G401.6 (cell line): Measurements from ENCODE around the gene WASHC2C.
"Not testable (repeated sequence)": the region's sequence is repeated elsewhere in the genome, so short reads cannot be mapped to it uniquely, and the experiment has no call there.

ENCODE experiments used
- FAIRE-seq: peaks from 2 replicates; lab custom pipeline; 2012; peaks lifted over from hg19 to GRCh38; lab: Jason Lieb, UNC

WASHC2C gene

GRCh38 chr10:45763037-45763436 is 36.0 kb downstream of the WASHC2C start:
- FAIRE-seq = not testable (repeated sequence)

GRCh38 chr10:45768334-45768733 is 41.3 kb downstream of the WASHC2C start:
- not testable (repeated sequence) for FAIRE-seq

GRCh38 chr10:45771757-45772461 is 44.8 kb downstream of the WASHC2C start:
- FAIRE-seq = not testable (repeated sequence)

GRCh38 chr10:45786217-45786616 is 59.2 kb downstream of the WASHC2C start:
- not testable (repeated sequence) for FAIRE-seq

GRCh38 chr10:45787212-45787741 is 60.2 kb downstream of the WASHC2C start:
- not testable (repeated sequence) for FAIRE-seq

- not testable (repeated sequence) for FAIRE-seq
Measured at GRCh38 chr10:45789991-45790390, 62.9 kb downstream of the WASHC2C start.

- FAIRE-seq = not testable (repeated sequence)
Measured at GRCh38 chr10:45790694-45791426, 63.8 kb downstream of the WASHC2C start.

GRCh38 chr10:45794761-45795160 is 67.7 kb downstream of the WASHC2C start:
- not testable (repeated sequence) for FAIRE-seq

GRCh38 chr10:45803060-45804010 is 76.3 kb downstream of the WASHC2C start:
- not testable (repeated sequence) for FAIRE-seq

GRCh38 chr10:45804996-45805395 is 77.9 kb downstream of the WASHC2C start:
- FAIRE-seq = not testable (repeated sequence)

- no peak for FAIRE-seq
Measured at GRCh38 chr10:45809837-45810236, 82.8 kb downstream of the WASHC2C start.

- FAIRE-seq = no peak
Measured at GRCh38 chr10:45811075-45811474, 84.0 kb downstream of the WASHC2C start.

GRCh38 chr10:45812959-45813358 is 85.9 kb downstream of the WASHC2C start:
- FAIRE-seq = not testable (repeated sequence)

GRCh38 chr10:45814146-45814545 is 87.1 kb downstream of the WASHC2C start:
- FAIRE-seq = not testable (repeated sequence)

GRCh38 chr10:45817130-45817859 is 90.2 kb downstream of the WASHC2C start:
- FAIRE-seq = no peak

- FAIRE-seq = no peak
Measured at GRCh38 chr10:45817912-45818311, 90.8 kb downstream of the WASHC2C start.

- FAIRE-seq = no peak
Measured at GRCh38 chr10:45819552-45819951, 92.5 kb downstream of the WASHC2C start.

- not testable (repeated sequence) for FAIRE-seq
Measured at GRCh38 chr10:45820107-45820830, 93.2 kb downstream of the WASHC2C start.

- not testable (repeated sequence) for FAIRE-seq
Measured at GRCh38 chr10:45822918-45823317, 95.9 kb downstream of the WASHC2C start.
